ENCODE data around the gene SIM1.

Gene SIM1

DNA sequence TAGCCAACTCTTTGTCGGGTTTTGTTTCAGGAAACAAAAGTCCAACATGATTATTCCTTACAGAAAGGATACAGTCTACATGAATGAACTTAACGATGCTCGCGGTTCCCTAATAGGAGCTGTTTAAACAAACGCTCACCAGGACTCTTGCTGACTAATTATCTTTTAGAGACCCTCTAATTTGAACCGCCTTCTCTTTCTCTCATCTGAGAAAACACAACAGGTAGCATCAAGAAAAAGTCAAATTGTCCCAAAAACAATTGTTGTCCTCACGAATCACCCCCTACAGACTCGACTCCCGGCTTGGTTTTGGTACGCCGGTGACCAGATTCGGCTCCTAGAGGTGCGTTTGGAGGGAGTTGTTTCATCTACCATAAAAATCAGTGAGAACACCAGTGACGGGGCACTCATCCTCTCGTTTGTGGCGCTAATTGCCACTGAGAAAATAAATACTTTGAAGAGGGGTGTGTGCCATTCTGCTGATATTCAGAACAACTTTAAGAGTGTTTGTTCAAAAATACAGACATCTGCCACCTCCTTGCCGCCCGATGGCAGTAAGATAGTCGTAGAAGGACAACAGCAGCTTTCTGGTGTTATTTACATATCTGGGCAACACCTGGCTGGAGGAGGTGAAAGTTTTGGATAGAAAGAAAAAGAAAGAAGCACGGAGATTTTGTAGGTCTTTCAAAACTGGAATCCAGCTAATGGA lies 1.1 kb upstream of the SIM1 start:
- H3K4me3 ChIP-seq (replicated peaks in 1 of 2; ENCODE audit: low read depth in 2 of 2, low read length in 2 of 2), result no peak overlapping the region
- no peak for TF ChIP-seq CTCF (IDR thresholded peaks at IDR 0.05; ENCODE audit: low read depth, low read length)
- DNase-seq (ENCODE audit: low read depth in 2 of 2), result peak in 1 of 2 donors; percentile 19

DNA sequence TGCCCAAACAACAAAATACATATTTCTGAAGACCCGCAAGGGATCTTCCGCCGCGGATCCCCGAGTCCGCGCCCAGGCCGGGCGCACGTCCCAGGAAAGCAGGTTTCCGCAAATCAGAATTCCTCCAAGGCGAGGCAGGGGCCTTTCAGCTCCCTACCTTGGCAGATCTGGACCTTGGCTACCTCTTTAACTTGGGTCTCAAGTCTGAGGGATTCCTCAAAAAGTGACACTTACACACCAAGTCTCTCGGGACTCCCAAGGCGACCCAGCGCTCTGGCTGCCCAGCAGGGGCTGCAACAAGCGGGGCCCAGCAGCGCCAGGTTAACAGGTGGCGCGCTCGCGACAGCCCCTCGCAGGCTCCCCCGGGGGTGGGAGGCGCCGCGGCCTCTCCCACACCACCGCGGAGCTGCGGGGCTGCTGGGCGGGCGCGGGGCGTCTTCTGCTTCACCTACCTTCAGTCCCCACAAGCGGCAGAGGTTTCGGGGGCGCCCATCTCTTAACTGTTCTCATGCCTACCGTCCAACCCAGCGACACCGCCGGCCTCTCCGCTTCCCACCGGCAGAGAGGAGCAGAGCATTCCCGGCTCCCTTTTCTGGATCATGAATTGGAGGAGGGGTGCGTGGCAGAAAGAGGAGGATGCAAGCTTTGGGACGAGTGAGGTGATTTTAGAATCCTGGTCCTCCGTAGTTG lies 414 bp downstream of the SIM1 start:
- H3K4me3 ChIP-seq (replicated peaks in 1 of 2; ENCODE audit: low read depth in 2 of 2, low read length in 2 of 2), result no peak overlapping the region
- no peak for TF ChIP-seq CTCF (IDR thresholded peaks at IDR 0.05; ENCODE audit: low read depth, low read length)
- no peak for DNase-seq (ENCODE audit: low read depth in 2 of 2)

DNA sequence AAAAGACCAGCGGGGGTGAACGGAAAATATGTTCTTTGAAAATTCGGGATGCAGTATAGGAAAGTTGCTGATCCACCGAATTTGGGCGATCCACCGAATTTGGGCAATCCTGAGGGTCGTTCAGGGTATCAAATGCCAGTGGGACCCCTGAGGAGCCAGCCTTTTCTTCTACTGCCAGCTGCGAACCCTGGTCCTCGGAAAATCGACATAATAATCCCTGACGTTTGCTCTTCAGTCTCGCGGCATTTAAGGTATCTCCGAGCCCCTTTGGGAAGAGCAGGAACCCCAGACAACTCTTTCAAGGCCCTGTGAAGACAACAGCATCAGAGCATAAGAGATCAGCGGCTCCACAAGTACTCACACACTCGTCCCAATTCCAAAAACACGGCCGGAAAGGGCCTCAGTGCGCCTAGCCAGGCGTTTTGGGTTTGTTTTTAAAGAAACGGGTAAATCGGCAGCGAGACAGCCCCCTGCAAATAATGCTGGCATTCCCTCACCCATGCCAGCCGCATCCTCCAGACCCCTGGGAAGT lies 1.0 kb downstream of the SIM1 start:
- no peak for DNase-seq (ENCODE audit: low read depth in 2 of 2)
- TF ChIP-seq CTCF (IDR thresholded peaks at IDR 0.05; ENCODE audit: low read depth, low read length), result no peak
- no peak overlapping the region for H3K4me3 ChIP-seq (replicated peaks in 1 of 2; ENCODE audit: low read depth in 2 of 2, low read length in 2 of 2)

DNA sequence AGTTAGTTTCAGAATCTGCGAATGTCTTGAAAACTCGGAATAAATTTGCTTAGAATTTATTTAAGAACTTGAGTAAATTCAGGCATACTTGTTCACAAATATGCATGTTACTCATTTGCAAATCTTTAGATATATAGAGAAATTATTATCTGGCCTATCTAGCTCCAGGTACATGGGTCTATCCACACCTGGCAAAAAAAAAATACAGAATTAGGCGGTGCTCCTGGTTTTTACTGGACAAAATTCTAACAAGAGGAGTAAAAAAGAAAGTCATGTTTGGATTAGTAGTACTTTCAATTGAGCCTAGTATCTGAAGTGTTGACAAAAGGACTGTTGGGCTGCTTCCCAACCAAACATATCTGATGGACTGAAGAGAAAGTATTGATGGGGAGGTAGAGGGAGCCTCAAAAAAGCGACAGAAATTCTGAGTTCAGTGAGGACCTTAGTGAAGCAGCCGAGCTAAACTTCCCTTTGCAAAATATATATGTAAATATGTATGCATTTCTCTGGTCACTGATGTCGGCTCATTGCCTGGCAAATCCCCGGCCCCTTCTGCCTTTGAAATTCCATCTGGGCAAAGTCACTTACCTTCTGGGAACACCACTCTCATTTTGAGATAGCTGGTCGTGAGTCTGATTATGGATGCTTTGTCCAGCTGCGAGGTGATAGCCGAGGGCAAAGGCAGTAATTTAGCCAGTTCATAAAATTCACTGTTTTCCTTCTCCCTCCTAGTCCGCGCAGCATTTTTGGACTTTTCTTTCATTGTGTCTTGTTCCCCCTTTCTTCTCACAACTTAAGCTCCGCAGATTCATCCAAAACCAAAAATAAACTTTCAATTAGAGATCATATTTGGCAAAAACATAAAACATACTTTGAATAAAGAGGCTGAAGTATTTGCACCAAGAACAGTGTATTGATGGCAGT lies 1.8 kb downstream of the SIM1 start:
- no peak for TF ChIP-seq CTCF (IDR thresholded peaks at IDR 0.05; ENCODE audit: low read depth, low read length)
- no peak for DNase-seq (ENCODE audit: low read depth in 2 of 2)
- H3K4me3 ChIP-seq (replicated peaks in 1 of 2; ENCODE audit: low read depth in 2 of 2, low read length in 2 of 2), result no peak overlapping the region

DNA sequence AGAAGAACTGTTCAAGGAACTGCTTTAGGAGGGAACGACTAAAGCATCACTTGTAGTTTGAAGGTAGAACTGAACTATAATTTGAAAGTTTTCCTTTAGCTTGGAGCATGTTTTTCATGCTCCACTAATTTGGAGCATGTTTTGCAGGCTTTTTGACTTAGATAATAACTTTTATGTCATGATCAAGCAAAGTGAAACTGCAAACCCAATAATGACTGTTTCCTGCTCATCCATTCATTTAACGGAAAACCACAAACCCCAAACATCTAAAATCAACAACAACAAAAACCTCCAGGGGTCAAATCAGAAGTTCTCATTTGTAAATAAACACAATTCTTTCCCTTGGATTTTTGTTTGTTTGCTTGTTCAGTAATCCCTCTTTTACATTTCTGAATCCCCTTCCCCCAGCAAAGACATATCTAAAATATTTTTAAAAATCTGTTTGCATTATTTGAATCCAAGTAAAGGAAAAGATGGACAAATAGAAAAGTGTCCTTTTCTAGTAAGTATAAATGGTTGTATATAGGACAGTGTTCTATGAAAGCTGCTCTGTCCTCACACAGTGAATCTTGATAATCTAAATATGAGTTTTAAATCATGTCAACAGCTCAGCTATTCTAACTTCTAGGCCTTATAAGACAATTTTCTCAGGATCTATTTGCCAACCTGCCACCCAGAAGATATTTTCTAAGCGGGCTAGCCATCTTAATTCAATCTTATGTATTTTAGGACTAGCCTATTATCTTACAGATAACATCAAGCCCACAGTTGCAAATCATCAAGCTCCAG lies 2.6 kb downstream of the SIM1 start:
- peak in 1 of 2 donors; percentile 28 for DNase-seq (ENCODE audit: low read depth in 2 of 2)
- H3K4me3 ChIP-seq (replicated peaks in 1 of 2; ENCODE audit: low read depth in 2 of 2, low read length in 2 of 2), result no peak overlapping the region
- no peak for TF ChIP-seq CTCF (IDR thresholded peaks at IDR 0.05; ENCODE audit: low read depth, low read length)

Measured in cardiac fibroblast (primary cell).